Measurements from ENCODE around the gene TM7SF3. TPM values are rescaled to one million over a fixed set of nuclear protein-coding genes. Genes with fewer than 3 reads are reported as not detected.
A peak's percentile ranks its signal among the peaks of the same experiment; 100 is the strongest.
"Not testable (repeated sequence)": the region's sequence is repeated elsewhere in the genome, so short reads cannot be mapped to it uniquely, and the experiment has no call there.

Gene TM7SF3
- total and polyA plus RNA-seq, 3 experiments from 2014 or later: 38.8 to 50.1 (median 42.9) TPM

GRCh38 chr12:26971963-26972362 is 42.2 kb downstream of the TM7SF3 start:
- peak; percentile 37 to 79 (median 48) for DNase-seq
- H3K36me3 ChIP-seq (ENCODE audit: insufficient read depth, low read length): peaks cover under 1% of the 10 kb centered on the region
- no peak overlapping the region for H3K4me3 ChIP-seq (ENCODE audit: low read length)
- H3K27ac Mint-ChIP-seq: peak overlapping the region; percentile 17 to 90 (median 84)
- ChIA-PET POLR2A (interaction anchor here (0.8 to 1.4 kb wide), 3 partner anchors 9 to 42 kb away, joined by 3 to 4 read pairs (median 3); partner anchors contain the start of gene TM7SF3), CTCF (interaction anchor here (0.5 to 1.8 kb wide), 7 partner anchors 13 to 230 kb away, joined by 3 to 8 read pairs (median 4); partner anchors contain the start of gene TM7SF3)
- H3K27me3 Mint-ChIP-seq: no peaks in the 10 kb centered on the region
- no peaks in the 10 kb centered on the region for H3K27me3 ChIP-seq (ENCODE audit: insufficient read depth, low read length, poor library complexity, severe bottlenecking)
- peaks cover 23 to 29% (median 24%) of the 10 kb centered on the region in 3 donors for H3K4me1 Mint-ChIP-seq
- peak overlapping the region; percentile 2 to 52 (median 40) for H3K4me3 Mint-ChIP-seq
- no peak overlapping the region for H3K27ac ChIP-seq (ENCODE audit: low read depth, low read length)
- no peaks in the 10 kb centered on the region for H3K9me3 Mint-ChIP-seq
- H3K36me3 Mint-ChIP-seq: peaks cover 0 to 54% (median 26%) of the 10 kb centered on the region in 3 donors
- H3K4me1 ChIP-seq (ENCODE audit: insufficient read depth, low read length): peaks cover 21% of the 10 kb centered on the region
- H3K9me3 ChIP-seq (ENCODE audit: low read length): no peaks in the 10 kb centered on the region

DNA sequence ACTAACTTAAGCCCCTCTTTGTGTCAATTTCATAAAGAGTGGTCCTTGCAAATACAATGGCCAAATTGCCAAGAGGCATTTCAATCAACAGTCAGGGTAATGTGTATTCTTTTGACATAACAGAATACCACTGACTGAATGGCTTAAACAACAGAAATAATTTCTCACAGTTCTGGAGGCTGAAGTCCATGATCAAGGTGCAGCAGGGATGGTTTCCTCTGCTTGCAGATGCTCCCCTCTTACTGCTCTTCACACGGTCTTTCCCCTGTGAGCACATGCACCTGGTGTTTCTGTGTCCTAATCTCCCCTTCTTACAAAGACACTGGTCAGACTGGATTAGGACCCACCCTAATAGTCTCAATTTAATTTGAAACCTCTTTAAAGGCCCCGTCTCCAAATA is 44.0 kb downstream of the TM7SF3 start:
- Mint-ChIP-seq H3K4me1 (peaks cover 20 to 25% (median 24%) of the 10 kb centered on the region in 3 donors), H3K27me3 (no peaks in the 10 kb centered on the region), H3K27ac (peak overlapping the region; percentile 15 to 75 (median 48)), H3K36me3 (peaks cover 0 to 47% (median 16%) of the 10 kb centered on the region in 3 donors), H3K4me3 (no peak overlapping the region), H3K9me3 (no peaks in the 10 kb centered on the region)
- Histone ChIP-seq H3K4me3 (ENCODE audit: low read length) (no peak overlapping the region), H3K4me1 (ENCODE audit: insufficient read depth, low read length) (peaks cover 21% of the 10 kb centered on the region), H3K9me3 (ENCODE audit: low read length) (no peaks in the 10 kb centered on the region), H3K36me3 (ENCODE audit: insufficient read depth, low read length) (peaks cover 5% of the 10 kb centered on the region), H3K27ac (ENCODE audit: low read depth, low read length) (no peak overlapping the region), H3K27me3 (ENCODE audit: insufficient read depth, low read length, poor library complexity, severe bottlenecking) (no peaks in the 10 kb centered on the region)
- ChIA-PET POLR2A (no interaction called here), CTCF (no interaction called here)
- no peak for DNase-seq

GRCh38 chr12:26966842-26967241 is 47.3 kb downstream of the TM7SF3 start:
- no peak overlapping the region for H3K4me3 ChIP-seq (ENCODE audit: low read length)
- no peak overlapping the region for H3K27ac Mint-ChIP-seq
- DNase-seq: no peak
- H3K27me3 Mint-ChIP-seq: no peaks in the 10 kb centered on the region
- no peak overlapping the region for H3K4me3 Mint-ChIP-seq
- peaks cover 19% of the 10 kb centered on the region for H3K36me3 ChIP-seq (ENCODE audit: insufficient read depth, low read length)
- peaks cover 4 to 60% (median 19%) of the 10 kb centered on the region in 3 donors for H3K36me3 Mint-ChIP-seq
- H3K27me3 ChIP-seq (ENCODE audit: insufficient read depth, low read length, poor library complexity, severe bottlenecking): no peaks in the 10 kb centered on the region
- no peak overlapping the region for H3K27ac ChIP-seq (ENCODE audit: low read depth, low read length)
- H3K9me3 Mint-ChIP-seq: no peaks in the 10 kb centered on the region
- peaks cover 18 to 24% (median 23%) of the 10 kb centered on the region in 3 donors for H3K4me1 Mint-ChIP-seq
- POLR2A ChIA-PET: no interaction called here
- no peaks in the 10 kb centered on the region for H3K9me3 ChIP-seq (ENCODE audit: low read length)
- CTCF ChIA-PET: no interaction called here
- peaks cover 15% of the 10 kb centered on the region for H3K4me1 ChIP-seq (ENCODE audit: insufficient read depth, low read length)

DNA sequence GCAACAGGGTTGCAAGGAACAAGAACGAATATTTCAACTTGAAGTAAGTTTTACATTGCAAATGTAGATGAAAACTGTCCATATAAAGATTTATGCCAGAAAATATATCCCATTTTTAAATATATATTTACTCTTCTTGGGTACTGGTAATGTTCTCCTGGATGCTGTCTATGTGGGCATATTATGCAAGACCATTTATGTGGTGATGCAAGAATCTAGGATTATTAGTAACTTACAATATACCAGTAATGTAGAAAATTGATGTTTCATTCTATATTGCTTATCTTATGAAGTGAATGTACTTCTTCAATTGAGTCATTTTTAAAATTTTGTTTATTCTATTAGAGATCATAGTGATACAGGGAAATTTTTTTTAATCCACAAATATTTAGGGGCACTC is 50.8 kb downstream of the TM7SF3 start:
- CTCF ChIA-PET: interaction anchor here (1.5 kb wide), 1 partner anchor 50 kb away, joined by 6 read pairs; the partner anchor contains the start of gene TM7SF3

GRCh38 chr12:26961803-26962202 is 52.4 kb downstream of the TM7SF3 start:
- Mint-ChIP-seq H3K27ac (peak overlapping the region in 2 of 8 donors; percentile 26 to 61), H3K36me3 (peaks cover 11 to 81% (median 24%) of the 10 kb centered on the region in 3 donors), H3K27me3 (no peaks in the 10 kb centered on the region), H3K9me3 (no peaks in the 10 kb centered on the region), H3K4me1 (peaks cover 4 to 10% (median 9%) of the 10 kb centered on the region in 3 donors), H3K4me3 (no peak overlapping the region)
- no peak for DNase-seq
- Histone ChIP-seq H3K27ac (ENCODE audit: low read depth, low read length) (no peak overlapping the region), H3K4me1 (ENCODE audit: insufficient read depth, low read length) (no peaks in the 10 kb centered on the region), H3K27me3 (ENCODE audit: insufficient read depth, low read length, poor library complexity, severe bottlenecking) (no peaks in the 10 kb centered on the region), H3K9me3 (ENCODE audit: low read length) (no peaks in the 10 kb centered on the region), H3K36me3 (ENCODE audit: insufficient read depth, low read length) (peaks cover 25% of the 10 kb centered on the region), H3K4me3 (ENCODE audit: low read length) (no peak overlapping the region)
- ChIA-PET POLR2A (no interaction called here), CTCF (no interaction called here)

More for the DNA sequence above, 50.8 kb downstream of the TM7SF3 start:
- Histone ChIP-seq H3K36me3 (ENCODE audit: insufficient read depth, low read length) (peaks cover 22% of the 10 kb centered on the region), H3K27ac (ENCODE audit: low read depth, low read length) (no peak overlapping the region), H3K9me3 (ENCODE audit: low read length) (no peaks in the 10 kb centered on the region), H3K4me1 (ENCODE audit: insufficient read depth, low read length) (no peaks in the 10 kb centered on the region), H3K4me3 (ENCODE audit: low read length) (no peak overlapping the region), H3K27me3 (ENCODE audit: insufficient read depth, low read length, poor library complexity, severe bottlenecking) (no peaks in the 10 kb centered on the region)
- POLR2A ChIA-PET: no interaction called here
- Mint-ChIP-seq H3K36me3 (peaks cover 4 to 74% (median 21%) of the 10 kb centered on the region in 3 donors), H3K9me3 (no peaks in the 10 kb centered on the region), H3K4me3 (no peak overlapping the region), H3K27me3 (no peaks in the 10 kb centered on the region), H3K27ac (peak overlapping the region in 3 of 8 donors; percentile 26 to 70 (median 29)), H3K4me1 (peaks cover 4 to 8% (median 4%) of the 10 kb centered on the region in 3 donors)
- no peak for DNase-seq

GRCh38 chr12:26961391-26961790 is 52.8 kb downstream of the TM7SF3 start:
- peaks cover 26% of the 10 kb centered on the region for H3K36me3 ChIP-seq (ENCODE audit: insufficient read depth, low read length)
- H3K9me3 Mint-ChIP-seq; H3K27ac ChIP-seq (ENCODE audit: low read depth, low read length): not testable (repeated sequence)

DNA sequence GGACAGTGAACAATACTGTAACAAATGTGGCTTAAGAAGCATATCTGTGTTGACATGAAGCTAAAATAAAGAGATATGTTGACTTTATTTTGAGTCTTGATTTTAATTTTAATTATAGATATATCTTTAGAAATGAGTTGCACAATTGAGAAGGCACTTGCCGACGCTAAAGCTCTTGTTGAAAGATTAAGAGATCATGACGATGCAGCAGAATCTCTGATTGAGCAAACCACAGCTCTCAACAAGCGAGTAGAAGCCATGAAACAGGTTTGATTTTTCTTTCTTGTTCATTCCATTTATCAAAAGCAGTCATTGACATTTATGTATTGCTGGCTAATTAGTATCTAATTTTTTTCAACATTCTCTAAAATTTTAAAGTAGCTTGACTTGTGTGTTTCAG is 60.2 kb downstream of the TM7SF3 start:
- ChIA-PET POLR2A (no interaction called here), CTCF (interaction anchor here (1.0 kb wide), 1 partner anchor 32 kb away, joined by 3 read pairs; no protein-coding TSS in a partner anchor)
- H3K4me1 Mint-ChIP-seq: peaks cover 49 to 74% (median 73%) of the 10 kb centered on the region in 3 donors
- H3K27ac Mint-ChIP-seq: peak overlapping the region in 1 of 8 donors; percentile 27
- H3K4me3 ChIP-seq (ENCODE audit: low read length): no peak overlapping the region
- no peaks in the 10 kb centered on the region for H3K9me3 ChIP-seq (ENCODE audit: low read length)
- peaks cover 18 to 64% (median 23%) of the 10 kb centered on the region in 3 donors for H3K36me3 Mint-ChIP-seq
- H3K36me3 ChIP-seq (ENCODE audit: insufficient read depth, low read length): peaks cover 13% of the 10 kb centered on the region
- peaks cover 20% of the 10 kb centered on the region for H3K4me1 ChIP-seq (ENCODE audit: insufficient read depth, low read length)
- DNase-seq: no peak
- no peak overlapping the region for H3K27ac ChIP-seq (ENCODE audit: low read depth, low read length)
- no peaks in the 10 kb centered on the region for H3K9me3 Mint-ChIP-seq
- no peaks in the 10 kb centered on the region for H3K27me3 Mint-ChIP-seq
- peak overlapping the region in 1 of 7 donors; percentile 29 for H3K4me3 Mint-ChIP-seq
- no peaks in the 10 kb centered on the region for H3K27me3 ChIP-seq (ENCODE audit: insufficient read depth, low read length, poor library complexity, severe bottlenecking)

More at GRCh38 chr12:26961391-26961790, 52.8 kb downstream of the TM7SF3 start:
- H3K27me3 Mint-ChIP-seq; POLR2A ChIA-PET; H3K27me3 ChIP-seq (ENCODE audit: insufficient read depth, low read length, poor library complexity, severe bottlenecking); H3K4me1 ChIP-seq (ENCODE audit: insufficient read depth, low read length); H3K4me3 Mint-ChIP-seq; DNase-seq; CTCF ChIA-PET; H3K4me3 ChIP-seq (ENCODE audit: low read length); H3K9me3 ChIP-seq (ENCODE audit: low read length): not testable (repeated sequence)
- Mint-ChIP-seq H3K4me1 (peaks cover 7 to 15% (median 13%) of the 10 kb centered on the region in 3 donors), H3K36me3 (peaks cover 15 to 82% (median 27%) of the 10 kb centered on the region in 3 donors), H3K27ac (peak overlapping the region in 2 of 8 donors; percentile 61 to 81)

GRCh38 chr12:26953447-26953846 is 60.7 kb downstream of the TM7SF3 start:
- H3K27me3 ChIP-seq (ENCODE audit: insufficient read depth, low read length, poor library complexity, severe bottlenecking): no peaks in the 10 kb centered on the region
- peaks cover 10% of the 10 kb centered on the region for H3K36me3 ChIP-seq (ENCODE audit: insufficient read depth, low read length)
- Mint-ChIP-seq H3K36me3 (peaks cover 20 to 67% (median 25%) of the 10 kb centered on the region in 3 donors), H3K4me3 (peak overlapping the region in 1 of 7 donors; percentile 29), H3K27ac (peak overlapping the region in 3 of 8 donors; percentile 26 to 58 (median 29)), H3K27me3 (no peaks in the 10 kb centered on the region), H3K4me1 (peaks cover 50 to 77% (median 75%) of the 10 kb centered on the region in 3 donors), H3K9me3 (peaks cover 0 to 2% (median 2%) of the 10 kb centered on the region in 5 donors)
- H3K4me3 ChIP-seq (ENCODE audit: low read length): no peak overlapping the region
- CTCF ChIA-PET: no interaction called here
- no peak overlapping the region for H3K27ac ChIP-seq (ENCODE audit: low read depth, low read length)
- no peaks in the 10 kb centered on the region for H3K9me3 ChIP-seq (ENCODE audit: low read length)
- POLR2A ChIA-PET: interaction anchor here (0.7 to 1.0 kb wide), 2 partner anchors 15 to 157 kb away, joined by 4 to 5 read pairs; partner anchors contain the start of gene FGFR1OP2
- no peak for DNase-seq
- H3K4me1 ChIP-seq (ENCODE audit: insufficient read depth, low read length): peaks cover 20% of the 10 kb centered on the region

Data from CD8-positive, alpha-beta memory T cell (primary cell).